Central memory CD4-positive, alpha-beta T cell (primary cell): ENCODE measurements around the gene ZNF100.
"Not testable (repeated sequence)": the region's sequence is repeated elsewhere in the genome, so short reads cannot be mapped to it uniquely, and the experiment has no call there.

ENCODE experiments used
- DNase-seq: peaks from one replicate; pipeline ENCODE4 v3.0.0; 2022

The ZNF100 gene

DNA sequence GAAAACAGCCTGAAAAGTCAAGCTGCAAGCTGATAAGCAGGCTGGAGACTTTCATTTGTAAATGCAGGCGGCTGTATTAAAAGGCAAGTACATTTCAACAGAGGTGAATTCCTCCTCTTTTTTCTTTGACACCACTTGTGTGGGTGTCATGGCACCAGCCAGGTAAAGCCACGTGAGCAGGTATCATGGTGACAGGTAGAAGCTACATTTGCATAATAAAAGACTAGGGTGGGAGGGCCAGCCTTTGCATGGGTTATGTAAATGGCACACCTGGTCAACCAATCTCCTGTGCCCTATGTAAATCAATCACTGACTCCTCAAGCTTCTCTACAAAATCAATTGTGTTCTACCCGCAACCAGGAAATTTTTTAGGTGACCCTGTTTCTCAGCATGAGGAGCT, 68.2 kb downstream of the ZNF100 start:
- DNase-seq, result no peak

DNA sequence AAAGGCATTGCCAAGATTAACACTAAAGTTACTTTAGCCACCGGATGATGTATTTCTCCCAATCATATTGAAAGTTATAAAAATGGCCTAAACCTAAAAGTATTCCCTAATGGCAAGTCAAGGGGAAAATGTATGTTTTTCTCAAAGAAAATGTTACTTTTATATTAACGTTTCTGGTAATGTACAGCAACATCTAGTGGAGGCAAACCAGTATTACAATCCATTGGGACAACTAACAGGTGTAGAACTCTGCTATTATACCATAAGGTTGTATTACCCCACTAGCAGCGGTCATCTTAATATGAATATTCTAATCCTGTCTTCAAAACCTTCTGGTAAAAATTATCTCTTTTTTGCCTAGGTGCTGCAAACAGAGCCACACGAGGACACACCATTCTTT, 69.2 kb downstream of the ZNF100 start:
- DNase-seq, result peak; percentile 9

DNA sequence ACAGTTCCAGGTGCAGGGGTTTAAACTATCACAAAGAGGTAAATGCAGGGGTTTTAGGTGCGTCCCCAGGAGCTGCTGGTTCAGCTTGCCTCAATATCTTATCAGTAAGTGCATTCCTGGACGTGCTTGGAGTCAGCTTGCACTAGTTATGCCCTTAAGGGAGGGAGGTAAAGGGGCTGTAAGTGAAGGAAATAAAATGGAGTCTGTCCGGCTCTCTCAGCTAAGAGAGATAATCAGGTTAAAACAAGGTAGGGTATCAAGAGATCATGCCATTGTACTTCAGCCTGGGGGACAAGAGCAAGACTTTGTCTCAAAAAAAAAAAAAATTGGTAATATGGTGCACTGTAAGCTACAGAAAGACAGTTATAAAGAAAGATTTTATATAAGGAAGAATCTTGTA, 69.7 kb downstream of the ZNF100 start:
- no peak for DNase-seq

DNA sequence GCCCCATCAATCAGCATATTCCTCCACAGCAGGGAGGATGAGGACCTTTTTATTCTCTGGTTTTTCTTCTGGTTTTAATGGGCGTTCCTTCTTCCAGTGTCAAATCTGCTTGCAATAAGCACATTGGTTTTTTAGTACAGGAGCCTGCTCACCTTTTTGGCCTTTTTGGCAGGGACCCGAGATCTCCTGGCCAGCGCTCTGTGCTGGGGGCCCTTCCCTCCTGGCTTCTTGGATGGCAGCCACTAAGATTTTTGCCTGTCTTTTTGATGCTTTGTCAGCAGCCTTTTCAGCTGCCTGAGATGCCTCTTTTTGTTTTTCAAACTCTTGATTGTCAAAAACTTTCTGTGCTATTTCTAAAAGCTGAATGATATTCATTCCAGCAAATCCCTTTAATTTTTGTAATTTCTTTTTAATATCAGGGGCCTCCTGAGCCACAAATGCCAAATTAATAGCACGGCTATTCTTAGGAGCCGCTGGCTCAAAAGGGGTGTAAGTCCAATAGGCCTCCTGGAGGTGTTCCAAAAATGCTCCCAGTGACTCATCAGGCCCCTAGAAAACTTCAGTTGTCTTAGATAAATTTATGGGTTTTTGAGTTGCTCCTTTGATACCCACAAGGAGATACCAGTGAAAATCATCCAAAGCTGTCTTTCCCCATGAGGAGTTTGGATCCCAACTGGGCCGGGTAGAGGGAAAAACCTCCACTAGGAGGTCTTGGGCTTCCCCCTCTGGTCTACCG, 73.0 kb downstream of the ZNF100 start:
- no peak for DNase-seq

DNA sequence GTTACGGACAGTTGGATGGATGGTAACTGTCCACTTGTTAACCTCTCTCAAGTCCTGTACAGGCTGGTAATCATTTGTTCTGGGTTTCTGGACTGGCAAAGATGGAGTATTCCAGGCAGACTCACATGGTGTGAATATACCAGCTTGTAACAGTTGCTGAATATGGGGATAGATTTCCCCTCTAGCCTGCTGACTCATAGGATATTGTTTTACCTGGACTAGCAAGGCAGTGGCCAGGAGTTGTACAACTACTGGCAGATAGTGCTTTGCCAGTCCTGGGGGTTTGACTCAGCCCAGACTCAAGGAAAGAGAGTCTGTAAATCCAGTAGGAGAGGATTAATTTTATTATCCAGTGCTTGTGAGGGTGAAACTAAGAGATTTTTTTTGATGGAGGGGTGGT, 74.0 kb downstream of the ZNF100 start:
- DNase-seq, result no peak

DNA sequence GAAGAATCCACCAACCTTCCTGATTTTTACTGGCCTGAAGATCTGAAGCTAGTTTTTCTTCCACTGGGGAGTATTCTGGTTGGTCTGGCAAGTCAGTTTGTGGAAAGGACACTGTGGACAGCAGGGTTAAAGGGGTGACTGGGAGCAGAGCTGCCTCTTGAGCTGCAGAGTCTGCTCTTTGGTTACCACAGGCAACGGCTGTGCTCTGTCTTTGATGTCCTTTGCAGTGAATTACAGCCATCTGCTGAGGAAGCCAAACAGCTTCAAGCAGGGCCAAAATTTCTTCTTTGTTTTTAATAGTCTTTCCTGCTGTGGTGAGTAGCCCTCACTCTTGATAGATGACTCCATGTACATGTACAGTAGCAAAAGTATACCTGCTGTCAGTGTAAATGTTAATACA, 75.7 kb downstream of the ZNF100 start:
- no peak for DNase-seq

DNA sequence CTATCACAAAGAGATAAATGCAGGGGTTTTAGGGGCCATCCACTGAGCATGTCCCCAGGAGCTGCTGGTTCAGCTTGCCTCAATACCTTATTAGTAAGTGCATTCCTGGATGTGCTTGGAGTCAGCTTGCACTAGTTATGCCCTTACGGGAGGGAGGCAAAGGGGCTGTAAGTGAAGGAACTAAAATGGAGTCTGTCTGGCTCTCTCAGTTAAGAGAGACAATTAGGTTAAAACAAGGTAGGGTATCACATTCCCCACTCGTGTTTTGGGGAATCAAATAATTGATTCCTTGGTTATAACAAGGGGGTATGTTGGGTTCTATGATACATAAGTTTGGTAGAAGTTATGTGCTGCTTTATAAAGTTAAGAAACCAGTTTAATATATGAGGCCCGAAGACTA, 78.9 kb downstream of the ZNF100 start:
- no peak for DNase-seq

DNA sequence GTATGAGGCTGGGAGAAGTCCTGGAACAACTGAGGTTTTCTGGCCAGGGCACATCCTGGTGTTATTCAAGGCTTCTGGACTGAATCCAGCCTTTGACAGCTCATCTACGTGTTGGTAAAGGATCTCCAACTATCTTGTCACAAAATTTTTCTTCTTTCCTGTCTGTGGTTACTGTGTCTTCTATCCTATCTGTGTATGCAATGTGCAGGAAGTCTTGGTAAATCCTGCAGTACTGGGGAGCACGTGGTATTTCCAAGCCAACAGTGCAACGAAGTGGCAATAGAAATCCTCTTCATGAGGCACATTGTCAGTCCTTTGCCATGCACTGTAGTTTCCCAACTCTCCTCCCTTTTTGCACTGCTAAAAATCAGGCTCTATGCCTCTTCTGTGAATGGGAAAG, 86.7 kb downstream of the ZNF100 start:
- DNase-seq, result no peak

DNA sequence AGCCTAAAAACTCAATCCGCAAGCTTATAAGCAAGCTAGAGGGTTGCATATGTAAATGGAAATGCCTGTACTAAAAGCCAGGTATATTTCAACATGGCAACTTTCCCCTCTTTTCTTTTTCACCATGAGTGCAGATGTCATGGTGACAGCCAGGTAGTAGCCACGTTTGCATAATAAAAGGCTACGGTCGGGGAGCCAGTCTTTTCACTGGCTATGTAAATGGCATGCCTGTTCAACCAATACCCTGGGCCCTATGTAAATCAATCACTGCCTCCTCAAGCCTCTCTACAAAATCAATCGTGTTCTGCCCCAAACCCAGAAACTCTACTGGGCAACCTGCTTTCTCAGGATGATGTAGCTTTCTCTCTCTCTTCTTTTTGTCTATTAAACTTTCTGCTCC, 87.4 kb downstream of the ZNF100 start:
- DNase-seq, result no peak

DNA sequence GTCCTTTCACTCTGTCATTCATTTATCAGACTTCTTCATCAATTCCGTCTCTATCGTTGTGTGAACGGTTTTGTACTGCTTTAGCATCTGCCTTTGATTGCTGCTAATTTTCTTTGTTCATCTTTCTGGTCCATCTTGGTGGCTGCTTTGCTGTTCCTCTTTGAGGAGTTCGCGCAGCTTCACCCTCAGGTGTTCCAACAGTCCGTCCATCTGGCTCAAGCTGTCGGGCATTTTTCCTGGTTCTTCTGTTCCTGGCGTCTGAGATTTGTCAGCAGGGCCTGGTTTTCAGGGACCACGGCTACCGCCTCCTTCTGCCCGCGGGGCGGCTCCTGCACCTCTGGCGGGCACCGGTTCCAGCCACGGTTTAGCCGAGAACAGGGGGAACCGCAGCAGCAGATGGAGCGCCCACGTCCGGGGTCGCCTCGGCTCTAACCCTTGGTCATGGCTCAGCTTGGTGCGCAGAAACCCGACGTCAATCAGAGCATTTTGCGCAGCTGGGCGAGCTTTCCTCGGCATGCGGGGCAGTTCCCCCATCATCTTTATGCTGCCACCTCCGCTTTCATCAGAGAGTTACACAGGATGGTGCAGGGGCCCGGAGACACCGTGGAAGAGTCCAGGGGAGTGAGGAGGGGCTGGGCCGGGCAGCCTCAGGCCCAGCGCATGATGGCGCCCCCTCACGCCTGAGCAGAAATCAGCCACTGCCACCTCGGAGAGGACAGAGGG, 89.5 kb downstream of the ZNF100 start:
- no peak for DNase-seq

DNA sequence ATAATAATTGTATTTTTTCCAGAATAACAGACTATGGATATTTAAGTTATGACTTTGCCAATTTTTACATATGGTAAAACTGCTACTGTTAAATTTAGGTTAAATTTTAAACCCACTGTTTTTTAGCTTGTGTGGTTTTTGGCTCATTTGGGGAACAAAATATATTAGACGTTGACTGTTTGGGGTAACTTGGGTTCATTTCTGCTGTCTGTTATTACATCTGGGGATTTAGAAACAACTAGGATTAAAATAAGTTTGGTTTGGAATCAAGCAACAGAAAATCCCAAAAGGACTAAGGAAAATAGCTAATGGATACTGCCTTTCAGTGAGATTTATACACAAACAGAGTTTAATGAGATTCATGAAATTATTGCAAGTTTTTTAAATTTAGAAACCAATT, 92.9 kb downstream of the ZNF100 start:
- DNase-seq, result no peak

DNA sequence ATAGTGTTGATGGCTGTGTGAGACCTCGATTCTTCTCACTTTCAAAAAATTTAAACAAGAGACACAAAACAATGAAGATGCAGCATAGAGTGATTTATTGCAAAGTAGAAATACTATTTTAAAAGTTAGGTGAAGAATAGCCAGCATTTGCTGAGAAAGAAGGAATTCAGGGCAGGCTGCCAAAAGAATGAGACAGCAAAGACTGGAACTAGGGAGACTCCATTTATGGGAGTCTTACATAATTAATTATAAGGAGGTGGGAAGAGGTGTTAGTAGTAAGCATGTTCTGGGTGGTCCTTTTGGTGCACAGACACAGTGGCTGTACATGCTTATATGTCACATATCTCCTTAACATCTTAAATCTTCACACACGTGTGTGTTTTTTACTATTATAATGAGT, 93.9 kb downstream of the ZNF100 start:
- DNase-seq, result not testable (repeated sequence)
